ENCODE data around the gene BCO1.

BCO1 gene

GRCh38 chr16:81204798-81205680 is 33.5 kb upstream of the BCO1 start:
- peak; percentile 61 for DNase-seq (ENCODE audit: low read depth)
- H3K4me3 ChIP-seq (ENCODE audit: low read length), result no peak overlapping the region
- TF ChIP-seq CTCF (conservative IDR thresholded peaks at IDR 0.05; ENCODE audit: low read length), result peak; percentile 80

- DNase-seq (ENCODE audit: low read depth), result no peak
- no peak for TF ChIP-seq CTCF (conservative IDR thresholded peaks at IDR 0.05; ENCODE audit: low read length)
- H3K4me3 ChIP-seq (ENCODE audit: low read length), result no peak overlapping the region
These were observed 31.4 kb upstream of the BCO1 start for GRCh38 chr16:81207076-81207475.

- H3K4me3 ChIP-seq (ENCODE audit: low read length), result no peak overlapping the region
- no peak for TF ChIP-seq CTCF (conservative IDR thresholded peaks at IDR 0.05; ENCODE audit: low read length)
- no peak for DNase-seq (ENCODE audit: low read depth)
These were observed 27.7 kb upstream of the BCO1 start for GRCh38 chr16:81210807-81211206.

- DNase-seq (ENCODE audit: low read depth), result no peak
- no peak overlapping the region for H3K4me3 ChIP-seq (ENCODE audit: low read length)
- TF ChIP-seq CTCF (conservative IDR thresholded peaks at IDR 0.05; ENCODE audit: low read length), result no peak
These were observed 25.5 kb upstream of the BCO1 start for GRCh38 chr16:81212830-81213465.

GRCh38 chr16:81214745-81215166 is 23.7 kb upstream of the BCO1 start:
- TF ChIP-seq CTCF (conservative IDR thresholded peaks at IDR 0.05; ENCODE audit: low read length), result peak; percentile 55
- no peak overlapping the region for H3K4me3 ChIP-seq (ENCODE audit: low read length)
- peak; percentile 33 for DNase-seq (ENCODE audit: low read depth)

- TF ChIP-seq CTCF (conservative IDR thresholded peaks at IDR 0.05; ENCODE audit: low read length), result no peak
- H3K4me3 ChIP-seq (ENCODE audit: low read length), result no peak overlapping the region
- DNase-seq (ENCODE audit: low read depth), result no peak
These were observed 22.4 kb upstream of the BCO1 start for GRCh38 chr16:81216114-81216513.

- no peak for TF ChIP-seq CTCF (conservative IDR thresholded peaks at IDR 0.05; ENCODE audit: low read length)
- no peak for DNase-seq (ENCODE audit: low read depth)
- no peak overlapping the region for H3K4me3 ChIP-seq (ENCODE audit: low read length)
These were observed 21.8 kb upstream of the BCO1 start for GRCh38 chr16:81216706-81217105.

Measured in AG10803 (cell line).